ENCODE results near the gene RFK. TPM values are rescaled to one million over a fixed set of nuclear protein-coding genes. Genes with fewer than 3 reads are reported as not detected.

RFK gene
- total RNA-seq, 1 experiment from 2014 or later = 35.0 TPM

DNA sequence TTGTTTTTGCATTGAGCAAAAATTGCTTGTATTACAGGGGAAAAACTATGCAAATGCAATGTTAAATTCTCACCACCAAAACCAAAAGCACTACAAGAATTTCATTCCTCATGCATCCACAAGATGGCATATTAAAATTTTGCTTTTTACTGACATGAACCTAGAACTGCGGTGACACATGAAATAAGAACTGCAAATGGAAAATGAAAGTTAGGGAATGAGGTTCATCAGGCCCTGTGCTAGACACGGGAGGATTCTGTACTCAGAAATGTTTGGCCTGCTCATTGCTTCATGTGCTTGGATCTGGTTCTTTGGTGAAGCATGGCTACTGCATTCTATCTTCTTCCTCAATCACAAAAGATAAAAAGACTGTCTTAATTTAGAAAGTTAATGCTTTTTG, 9.1 kb upstream of the RFK start:
- CTCF ChIA-PET = interaction anchor here (1.3 to 2.4 kb wide), 2 partner anchors 9 to 255 kb away, joined by 3 to 7 read pairs; partner anchors contain the start of gene RFK
- intact Hi-C loops (cut with micrococcal nuclease) = loop anchor here (2.0 to 5.0 kb wide), 2 partner anchors 254 to 301 kb away; no protein-coding TSS in a partner anchor
- H3K4me3 ChIP-seq (replicated peaks in 1 of 2; ENCODE audit: low read depth in 1 of 2, low read length in 2 of 2) = peak overlapping the region; percentile 2 to 15; a peak in 1 of 4 replicates
- TF ChIP-seq CBX3 (IDR thresholded peaks at IDR 0.05; ENCODE audit: low read depth) (peak; percentile 44; the same call in 1 of the 2 replicates), SRF (IDR thresholded peaks at IDR 0.05; ENCODE audit: low read depth) (no peak), ZNF274 (IDR thresholded peaks at IDR 0.05; ENCODE audit: low read depth, low read length) (no peak), RAD21 (IDR thresholded peaks at IDR 0.05; ENCODE audit: low read depth) (peak; percentile 48; the same call in 1 of the 2 replicates), MAX (IDR thresholded peaks at IDR 0.05) (0 out of 2 replicates have a peak, but pooled peaks have one; percentile 22), FOSL1 (IDR thresholded peaks at IDR 0.05; ENCODE audit: low read depth) (no peak), TCF7L2 (IDR thresholded peaks at IDR 0.05; ENCODE audit: borderline replicate concordance, extremely low read depth, insufficient read depth, insufficient read length) (no peak)
- TF ChIP-seq, protein P1, sequence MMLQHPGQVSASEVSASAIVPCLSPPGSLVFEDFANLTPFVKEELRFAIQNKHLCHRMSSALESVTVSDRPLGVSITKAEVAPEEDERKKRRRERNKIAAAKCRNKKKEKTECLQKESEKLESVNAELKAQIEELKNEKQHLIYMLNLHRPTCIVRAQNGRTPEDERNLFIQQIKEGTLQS (IDR thresholded peaks at IDR 0.05) = no peak
- TF ChIP-seq, protein P2, sequence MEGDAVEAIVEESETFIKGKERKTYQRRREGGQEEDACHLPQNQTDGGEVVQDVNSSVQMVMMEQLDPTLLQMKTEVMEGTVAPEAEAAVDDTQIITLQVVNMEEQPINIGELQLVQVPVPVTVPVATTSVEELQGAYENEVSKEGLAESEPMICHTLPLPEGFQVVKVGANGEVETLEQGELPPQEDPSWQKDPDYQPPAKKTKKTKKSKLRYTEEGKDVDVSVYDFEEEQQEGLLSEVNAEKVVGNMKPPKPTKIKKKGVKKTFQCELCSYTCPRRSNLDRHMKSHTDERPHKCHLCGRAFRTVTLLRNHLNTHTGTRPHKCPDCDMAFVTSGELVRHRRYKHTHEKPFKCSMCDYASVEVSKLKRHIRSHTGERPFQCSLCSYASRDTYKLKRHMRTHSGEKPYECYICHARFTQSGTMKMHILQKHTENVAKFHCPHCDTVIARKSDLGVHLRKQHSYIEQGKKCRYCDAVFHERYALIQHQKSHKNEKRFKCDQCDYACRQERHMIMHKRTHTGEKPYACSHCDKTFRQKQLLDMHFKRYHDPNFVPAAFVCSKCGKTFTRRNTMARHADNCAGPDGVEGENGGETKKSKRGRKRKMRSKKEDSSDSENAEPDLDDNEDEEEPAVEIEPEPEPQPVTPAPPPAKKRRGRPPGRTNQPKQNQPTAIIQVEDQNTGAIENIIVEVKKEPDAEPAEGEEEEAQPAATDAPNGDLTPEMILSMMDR (IDR thresholded peaks at IDR 0.05 in 2 of 3, conservative IDR thresholded peaks at IDR 0.05 in 1 of 3; ENCODE audit: borderline replicate concordance in 1 of 3, insufficient read depth in 1 of 3, low read depth in 2 of 3, low read length in 2 of 3) = peak; percentile 49 to 67 (median 65); a peak in 5 of 6 replicates
- H3K4me1 ChIP-seq (ENCODE audit: control insufficient read depth in 1 of 2, insufficient read depth in 2 of 2, low read length in 2 of 2) = peaks cover 8 to 22% of the 10 kb centered on the region in 2 experiments; a peak in 3 of 4 replicates
- H3K36me3 ChIP-seq (ENCODE audit: control insufficient read depth in 1 of 2, insufficient read depth in 2 of 2, low read length in 2 of 2) = no peaks in the 10 kb centered on the region
- no peak overlapping the region for H3K9ac ChIP-seq (ENCODE audit: low read length)
- H3K9me3 ChIP-seq (ENCODE audit: control insufficient read depth in 1 of 2, insufficient read depth in 1 of 2, low read depth in 1 of 2, low read length in 2 of 2) = no peaks in the 10 kb centered on the region
- BruUV-seq (replicated peaks) = no TSS peak
- ATAC-seq = peak; percentile 77
- no peaks in the 10 kb centered on the region for H4K20me1 ChIP-seq (ENCODE audit: insufficient read depth)
- peak overlapping the region; percentile 9; the same call in 1 of the 2 replicates for H3K27ac ChIP-seq (ENCODE audit: low read depth, low read length)
- H3K27me3 ChIP-seq (ENCODE audit: insufficient read depth, low read length) = no peaks in the 10 kb centered on the region
- peak overlapping the region; percentile 48 for H3K4me2 ChIP-seq (ENCODE audit: low read length)
- peak; percentile 42 for DNase-seq (ENCODE audit: low read depth, low spot score)
- POLR2A ChIA-PET = no interaction called here
- no peaks in the 10 kb centered on the region for H3K9me2 ChIP-seq (ENCODE audit: insufficient read depth)
- peak overlapping the region; percentile 28 for H2AFZ ChIP-seq (ENCODE audit: low read depth, low read length, poor library complexity, severe bottlenecking)
- RAD21 ChIA-PET (ENCODE audit: low non-redundant PET in 1 of 2, low total read pairs in 2 of 2, uncharacterized antibody in 2 of 2, unreplicated experiment in 2 of 2) = no interaction called here
- no peaks in the 10 kb centered on the region for H3K79me2 ChIP-seq (ENCODE audit: insufficient read depth, low read length)

All from HCT116 (cell line).